Measurements from ENCODE around the gene STK32C. TPM values are rescaled to one million over a fixed set of nuclear protein-coding genes. Genes with fewer than 3 reads are reported as not detected.

Gene STK32C
- total and polyA plus RNA-seq, 12 donors, result 2.7 to 8.9 (median 5.7) TPM

GRCh38 chr10:132208462-132209050, 99.2 kb downstream of the STK32C start:
- H3K27me3 ChIP-seq, result no peaks in the 10 kb centered on the region
- no peak for TF ChIP-seq CTCF (IDR thresholded peaks at IDR 0.05)
- DNase-seq, result peak; percentile 63
- intact Hi-C loops (cut with DNase I), result no loop called here
- peaks cover 0 to 8% (median 0%) of the 10 kb centered on the region in 9 donors for H3K36me3 ChIP-seq
- peak; percentile 64 to 87 (median 74) for ATAC-seq
- H3K9me3 ChIP-seq, result peaks cover 0 to 11% (median under 1%) of the 10 kb centered on the region in 11 donors
- H3K27ac ChIP-seq, result peak overlapping the region in 8 of 10 donors; percentile 35 to 69 (median 50)
- peaks cover 0 to 18% (median 5%) of the 10 kb centered on the region in 9 donors for H3K4me1 ChIP-seq
- WGBS, 2 donors, result 60 to 69% methylated on average over 17 of the region's 17 CpGs
- H3K4me3 ChIP-seq, result no peak overlapping the region

- ATAC-seq (peak; percentile 1 to 35 (median 16)), DNase-seq (peak in 1 of 2 donors; percentile 38)
- TF ChIP-seq CTCF (IDR thresholded peaks at IDR 0.05), result no peak
- Histone ChIP-seq H3K4me1 (peaks cover 0 to 18% (median 5%) of the 10 kb centered on the region in 9 donors), H3K27me3 (no peaks in the 10 kb centered on the region), H3K4me3 (no peak overlapping the region), H3K36me3 (peaks cover 0 to 14% (median 0%) of the 10 kb centered on the region in 9 donors), H3K9me3 (peaks cover 0 to 4% (median 0%) of the 10 kb centered on the region in 11 donors), H3K27ac (peak overlapping the region in 6 of 10 donors; percentile 19 to 69 (median 51))
- intact Hi-C loops (cut with DNase I), result no loop called here
- WGBS, 2 donors, result 71 to 80% methylated on average over 48 of the region's 48 CpGs
Measured at GRCh38 chr10:132207536-132208461, 100.0 kb downstream of the STK32C start.

- Histone ChIP-seq H3K9me3 (no peaks in the 10 kb centered on the region), H3K4me1 (peaks cover 0 to 18% (median 5%) of the 10 kb centered on the region in 9 donors), H3K4me3 (no peak overlapping the region), H3K27ac (peak overlapping the region in 3 of 10 donors; percentile 45 to 62 (median 57)), H3K27me3 (no peaks in the 10 kb centered on the region), H3K36me3 (peaks cover 0 to 16% (median 0%) of the 10 kb centered on the region in 9 donors)
- no peak for TF ChIP-seq CTCF (IDR thresholded peaks at IDR 0.05)
- intact Hi-C loops (cut with DNase I), result no loop called here
- DNase-seq (no peak), ATAC-seq (peak in 1 of 8 donors; percentile 4)
- WGBS, 2 donors, result 88 to 92% methylated on average over 29 of the region's 29 CpGs
Measured at GRCh38 chr10:132206806-132207535, 100.8 kb downstream of the STK32C start.

GRCh38 chr10:132206377-132206745, 101.4 kb downstream of the STK32C start:
- intact Hi-C loops (cut with DNase I), result no loop called here
- Histone ChIP-seq H3K27ac (peak overlapping the region in 1 of 10 donors; percentile 27), H3K4me3 (no peak overlapping the region), H3K36me3 (peaks cover 0 to 18% (median 0%) of the 10 kb centered on the region in 9 donors), H3K27me3 (no peaks in the 10 kb centered on the region), H3K4me1 (peaks cover 0 to 18% (median 5%) of the 10 kb centered on the region in 9 donors), H3K9me3 (no peaks in the 10 kb centered on the region)
- 91 to 93% methylated on average over 11 of the region's 11 CpGs for WGBS, 2 donors
- DNase-seq, result no peak
- TF ChIP-seq CTCF (IDR thresholded peaks at IDR 0.05), result no peak
- no peak for ATAC-seq

Measured in heart right ventricle (tissue), 16 donors.